ENCODE measurements around the gene PATE3.
A peak's percentile ranks its signal among the peaks of the same experiment; 100 is the strongest.

PATE3 gene

GRCh38 chr11:125763483-125763882 is 24.4 kb upstream of the PATE3 start:
- DNase-seq (ENCODE audit: low spot score), result no peak
- ChIA-PET CTCF (no interaction called here), POLR2A (ENCODE audit: low non-redundant PET) (no interaction called here)
- H3K27ac ChIP-seq, result no peak overlapping the region
- no peak for TF ChIP-seq CTCF (conservative IDR thresholded peaks at IDR 0.05; ENCODE audit: low read depth)

GRCh38 chr11:125766251-125766650 is 21.7 kb upstream of the PATE3 start:
- ChIA-PET POLR2A (ENCODE audit: low non-redundant PET) (no interaction called here), CTCF (no interaction called here)
- no peak overlapping the region for H3K27ac ChIP-seq
- TF ChIP-seq CTCF (conservative IDR thresholded peaks at IDR 0.05; ENCODE audit: low read depth), result no peak
- DNase-seq (ENCODE audit: low spot score), result no peak

- POLR2A ChIA-PET (ENCODE audit: low non-redundant PET), result no interaction called here
- CTCF ChIA-PET, result interaction anchor here (0.5 kb wide), 1 partner anchor 892 kb away, joined by 4 read pairs; no protein-coding TSS in a partner anchor
- no peak overlapping the region for H3K27ac ChIP-seq
- no peak for TF ChIP-seq CTCF (conservative IDR thresholded peaks at IDR 0.05; ENCODE audit: low read depth)
- no peak for DNase-seq (ENCODE audit: low spot score)
Measured at GRCh38 chr11:125768336-125769046, 19.4 kb upstream of the PATE3 start.

- DNase-seq (ENCODE audit: low spot score), result no peak
- no peak for TF ChIP-seq CTCF (conservative IDR thresholded peaks at IDR 0.05; ENCODE audit: low read depth)
- ChIA-PET POLR2A (ENCODE audit: low non-redundant PET) (no interaction called here), CTCF (no interaction called here)
- no peak overlapping the region for H3K27ac ChIP-seq
Measured at GRCh38 chr11:125770583-125770982, 17.3 kb upstream of the PATE3 start.

- POLR2A ChIA-PET (ENCODE audit: low non-redundant PET), result no interaction called here
- peak; percentile 5 for DNase-seq (ENCODE audit: low spot score)
- TF ChIP-seq CTCF (conservative IDR thresholded peaks at IDR 0.05; ENCODE audit: low read depth), result no peak
Measured at GRCh38 chr11:125772834-125773505, 15.0 kb upstream of the PATE3 start.

GRCh38 chr11:125773516-125773915 is 14.4 kb upstream of the PATE3 start:
- DNase-seq (ENCODE audit: low spot score), result no peak
- ChIA-PET POLR2A (ENCODE audit: low non-redundant PET) (no interaction called here), CTCF (interaction anchor here (0.5 kb wide), 1 partner anchor 1321 kb away, joined by 5 read pairs; no protein-coding TSS in a partner anchor)
- TF ChIP-seq CTCF (conservative IDR thresholded peaks at IDR 0.05; ENCODE audit: low read depth), result no peak
- no peak overlapping the region for H3K27ac ChIP-seq

More at GRCh38 chr11:125772834-125773505, 15.0 kb upstream of the PATE3 start:
- CTCF ChIA-PET, result no interaction called here
- no peak overlapping the region for H3K27ac ChIP-seq

Measured in RWPE1 (cell line).